HCEC 1CT (cell line): ENCODE measurements around the gene MXD4.
"Not testable (repeated sequence)": the region's sequence is repeated elsewhere in the genome, so short reads cannot be mapped to it uniquely, and the experiment has no call there.

ENCODE experiments used
- DNase-seq: peaks from one replicate; pipeline ENCODE4 v3.0.0-alpha.2; 2017

Gene MXD4

GRCh38 chr4:2217726-2218125 lies 44.2 kb downstream of the MXD4 start:
- DNase-seq: peak; percentile 7

DNA sequence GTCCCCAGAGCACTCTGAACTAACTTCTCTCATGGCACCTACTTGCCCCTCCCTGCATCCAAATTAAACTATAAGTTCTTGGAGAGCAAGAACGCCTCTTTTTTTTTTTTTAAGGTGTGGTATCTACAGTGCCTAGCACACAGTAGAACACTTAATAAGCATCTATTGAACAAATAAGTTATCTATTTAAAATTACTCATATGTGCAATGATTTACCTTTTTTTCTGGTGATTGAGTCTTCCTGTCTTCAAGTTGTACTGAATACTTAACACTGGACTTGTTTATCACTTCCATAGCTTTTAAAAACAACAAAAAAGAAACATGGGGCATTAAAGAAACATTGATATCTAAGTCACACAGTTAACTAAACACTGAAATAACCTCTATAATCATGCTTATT lies 49.1 kb downstream of the MXD4 start:
- no peak for DNase-seq

- DNase-seq: not testable (repeated sequence)
Observed at GRCh38 chr4:2202789-2203188, 59.1 kb downstream of the MXD4 start.
